Measurements from ENCODE around the gene TSPAN18. TPM values are rescaled to one million over a fixed set of nuclear protein-coding genes. Genes with fewer than 3 reads are reported as not detected.

TSPAN18 gene
- total RNA-seq, 2 experiments from 2014 or later, result not detected

GRCh38 chr11:44930588-44931302 lies 204.0 kb downstream of the TSPAN18 start:
- intact Hi-C loops (cut with micrococcal nuclease; ENCODE audit: unreplicated experiment), result no loop called here
- no peaks in the 10 kb centered on the region for H3K9me3 ChIP-seq (ENCODE audit: low read length)
- H3K27ac ChIP-seq (ENCODE audit: low read depth, low read length, poor library complexity, severe bottlenecking), result no peak overlapping the region
- H3K79me2 ChIP-seq (ENCODE audit: insufficient read depth, low read depth, low read length), result no peaks in the 10 kb centered on the region
- TF ChIP-seq, protein P1, sequence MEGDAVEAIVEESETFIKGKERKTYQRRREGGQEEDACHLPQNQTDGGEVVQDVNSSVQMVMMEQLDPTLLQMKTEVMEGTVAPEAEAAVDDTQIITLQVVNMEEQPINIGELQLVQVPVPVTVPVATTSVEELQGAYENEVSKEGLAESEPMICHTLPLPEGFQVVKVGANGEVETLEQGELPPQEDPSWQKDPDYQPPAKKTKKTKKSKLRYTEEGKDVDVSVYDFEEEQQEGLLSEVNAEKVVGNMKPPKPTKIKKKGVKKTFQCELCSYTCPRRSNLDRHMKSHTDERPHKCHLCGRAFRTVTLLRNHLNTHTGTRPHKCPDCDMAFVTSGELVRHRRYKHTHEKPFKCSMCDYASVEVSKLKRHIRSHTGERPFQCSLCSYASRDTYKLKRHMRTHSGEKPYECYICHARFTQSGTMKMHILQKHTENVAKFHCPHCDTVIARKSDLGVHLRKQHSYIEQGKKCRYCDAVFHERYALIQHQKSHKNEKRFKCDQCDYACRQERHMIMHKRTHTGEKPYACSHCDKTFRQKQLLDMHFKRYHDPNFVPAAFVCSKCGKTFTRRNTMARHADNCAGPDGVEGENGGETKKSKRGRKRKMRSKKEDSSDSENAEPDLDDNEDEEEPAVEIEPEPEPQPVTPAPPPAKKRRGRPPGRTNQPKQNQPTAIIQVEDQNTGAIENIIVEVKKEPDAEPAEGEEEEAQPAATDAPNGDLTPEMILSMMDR (conservative IDR thresholded peaks at IDR 0.05; ENCODE audit: low read length), result no peak
- no peak for TF ChIP-seq EZH2phosphoT487 (IDR thresholded peaks at IDR 0.05; ENCODE audit: borderline replicate concordance, low read depth, low read length)
- H4K20me1 ChIP-seq (ENCODE audit: insufficient read depth, low read length), result no peaks in the 10 kb centered on the region
- H3K4me1 ChIP-seq (ENCODE audit: insufficient read depth, low read length, poor library complexity, severe bottlenecking), result no peaks in the 10 kb centered on the region
- CTCF ChIA-PET (ENCODE audit: unreplicated experiment), result interaction anchor here (0.6 to 2.4 kb wide), 3 partner anchors 10 to 174 kb away, joined by 3 to 9 read pairs (median 3); no protein-coding TSS in a partner anchor
- no peak overlapping the region for H3K4me2 ChIP-seq (ENCODE audit: low read length)
- DNase-seq (ENCODE audit: low spot score), result no peak
- H3K4me3 ChIP-seq (ENCODE audit: low read depth, low read length, poor library complexity, severe bottlenecking), result no peak overlapping the region
- H3K36me3 ChIP-seq (ENCODE audit: insufficient read depth, low read length), result no peaks in the 10 kb centered on the region
- POLR2A ChIA-PET, result interaction anchor here (1.4 kb wide), 1 partner anchor 177 kb away, joined by 3 read pairs; no protein-coding TSS in a partner anchor
- H3K9me2 ChIP-seq (ENCODE audit: insufficient read depth, low read length), result no peaks in the 10 kb centered on the region
- no TSS peak for BruUV-seq (replicated peaks)
- H2AFZ ChIP-seq (ENCODE audit: low read length), result no peak overlapping the region

- Histone ChIP-seq H3K9me2 (ENCODE audit: insufficient read depth, low read length) (no peaks in the 10 kb centered on the region), H3K79me2 (ENCODE audit: insufficient read depth, low read depth, low read length) (no peaks in the 10 kb centered on the region), H3K27ac (ENCODE audit: low read depth, low read length, poor library complexity, severe bottlenecking) (no peak overlapping the region), H4K20me1 (ENCODE audit: insufficient read depth, low read length) (no peaks in the 10 kb centered on the region), H3K9me3 (ENCODE audit: low read length) (no peaks in the 10 kb centered on the region), H3K4me3 (ENCODE audit: low read depth, low read length, poor library complexity, severe bottlenecking) (no peak overlapping the region), H3K4me2 (ENCODE audit: low read length) (no peak overlapping the region), H2AFZ (ENCODE audit: low read length) (no peak overlapping the region), H3K4me1 (ENCODE audit: insufficient read depth, low read length, poor library complexity, severe bottlenecking) (no peaks in the 10 kb centered on the region), H3K36me3 (ENCODE audit: insufficient read depth, low read length) (no peaks in the 10 kb centered on the region)
- BruUV-seq (replicated peaks), result no TSS peak
- CTCF ChIA-PET (ENCODE audit: unreplicated experiment), result interaction anchor here (0.6 to 2.4 kb wide), 3 partner anchors 9 to 173 kb away, joined by 3 to 9 read pairs (median 3); no protein-coding TSS in a partner anchor
- no peak for TF ChIP-seq EZH2phosphoT487 (IDR thresholded peaks at IDR 0.05; ENCODE audit: borderline replicate concordance, low read depth, low read length)
- TF ChIP-seq, protein P1 (conservative IDR thresholded peaks at IDR 0.05; ENCODE audit: low read length), result no peak
- POLR2A ChIA-PET, result interaction anchor here (1.4 kb wide), 1 partner anchor 176 kb away, joined by 3 read pairs; no protein-coding TSS in a partner anchor
- intact Hi-C loops (cut with micrococcal nuclease; ENCODE audit: unreplicated experiment), result no loop called here
- no peak for DNase-seq (ENCODE audit: low spot score)
These were observed 204.7 kb downstream of the TSPAN18 start for GRCh38 chr11:44931466-44931865.

DNA sequence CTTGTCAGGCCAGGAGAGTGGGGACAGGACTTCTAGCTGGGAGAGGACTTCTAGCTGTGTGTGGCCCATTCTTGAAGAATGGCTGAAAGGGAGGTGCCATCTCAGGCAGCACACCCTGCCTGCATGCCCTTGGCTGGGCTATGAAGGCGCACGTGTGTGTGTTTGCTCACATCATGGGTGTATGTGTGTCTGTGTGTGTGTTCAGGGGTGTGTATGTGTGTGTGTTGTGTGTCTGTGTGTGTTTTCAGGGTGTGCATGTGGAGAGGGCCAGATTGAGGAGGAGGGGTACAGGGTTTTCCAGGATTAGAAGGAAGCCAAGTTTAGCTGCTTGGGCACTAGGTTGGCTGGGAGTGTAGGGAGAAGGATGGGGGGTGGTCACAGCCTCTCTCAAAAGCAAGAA lies 207.3 kb downstream of the TSPAN18 start:
- no peak overlapping the region for H3K4me2 ChIP-seq (ENCODE audit: low read length)
- no peak overlapping the region for H3K4me3 ChIP-seq (ENCODE audit: low read depth, low read length, poor library complexity, severe bottlenecking)
- H3K4me1 ChIP-seq (ENCODE audit: insufficient read depth, low read length, poor library complexity, severe bottlenecking), result no peaks in the 10 kb centered on the region
- DNase-seq (ENCODE audit: low spot score), result no peak
- H3K9me3 ChIP-seq (ENCODE audit: low read length), result no peaks in the 10 kb centered on the region
- no peaks in the 10 kb centered on the region for H3K36me3 ChIP-seq (ENCODE audit: insufficient read depth, low read length)
- no peaks in the 10 kb centered on the region for H3K79me2 ChIP-seq (ENCODE audit: insufficient read depth, low read depth, low read length)
- BruUV-seq (replicated peaks), result no TSS peak
- no peaks in the 10 kb centered on the region for H4K20me1 ChIP-seq (ENCODE audit: insufficient read depth, low read length)
- CTCF ChIA-PET (ENCODE audit: unreplicated experiment), result interaction anchor here (0.6 kb wide), 1 partner anchor 16 kb away, joined by 3 read pairs; no protein-coding TSS in a partner anchor
- no peak for TF ChIP-seq EZH2phosphoT487 (IDR thresholded peaks at IDR 0.05; ENCODE audit: borderline replicate concordance, low read depth, low read length)
- TF ChIP-seq, protein P1 (conservative IDR thresholded peaks at IDR 0.05; ENCODE audit: low read length), result no peak
- no peaks in the 10 kb centered on the region for H3K9me2 ChIP-seq (ENCODE audit: insufficient read depth, low read length)
- POLR2A ChIA-PET, result no interaction called here
- intact Hi-C loops (cut with micrococcal nuclease; ENCODE audit: unreplicated experiment), result no loop called here
- no peak overlapping the region for H2AFZ ChIP-seq (ENCODE audit: low read length)
- no peak overlapping the region for H3K27ac ChIP-seq (ENCODE audit: low read depth, low read length, poor library complexity, severe bottlenecking)
